GM12873 (cell line): ENCODE data around the gene ST6GALNAC2.

Experiments used
- CTCF ChIP-seq: IDR thresholded peaks from 2 replicates; pipeline ENCODE4 v1.5.1; 2012; ENCODE audit warnings: low read depth, mild to moderate bottlenecking, moderate library complexity, low read length, control low read depth; ENCODE audit not compliant: insufficient read depth; ENCODE audit errors: missing control alignments

Gene ST6GALNAC2

GRCh38 chr17:76543482-76543825, 42.2 kb downstream of the ST6GALNAC2 start:
- TF ChIP-seq CTCF = no peak

GRCh38 chr17:76542984-76543383, 42.7 kb downstream of the ST6GALNAC2 start:
- TF ChIP-seq CTCF = no peak

GRCh38 chr17:76542566-76542971, 43.1 kb downstream of the ST6GALNAC2 start:
- TF ChIP-seq CTCF = no peak

- no peak for TF ChIP-seq CTCF
These were observed 43.8 kb downstream of the ST6GALNAC2 start for GRCh38 chr17:76541739-76542454.

GRCh38 chr17:76540381-76541300, 45.0 kb downstream of the ST6GALNAC2 start:
- TF ChIP-seq CTCF = no peak

- TF ChIP-seq CTCF = peak; percentile 43
These were observed 45.9 kb downstream of the ST6GALNAC2 start, which contains the start of gene PRCD for GRCh38 chr17:76539631-76540271. TSS of gene PRCD (plus strand) at chr17:76540044. CDS start at chr17:76540142, 98 bp downstream.

GRCh38 chr17:76538941-76539570, 46.6 kb downstream of the ST6GALNAC2 start:
- TF ChIP-seq CTCF = no peak
